Measurements from ENCODE around the gene SCAF4.
"Not testable (repeated sequence)": the region's sequence is repeated elsewhere in the genome, so short reads cannot be mapped to it uniquely, and the experiment has no call there.

The SCAF4 gene

GRCh38 chr21:31668651-31669491 is 63.0 kb downstream of the SCAF4 start:
- DNase-seq: no peak

GRCh38 chr21:31667639-31668038 is 64.3 kb downstream of the SCAF4 start:
- DNase-seq: no peak

DNA sequence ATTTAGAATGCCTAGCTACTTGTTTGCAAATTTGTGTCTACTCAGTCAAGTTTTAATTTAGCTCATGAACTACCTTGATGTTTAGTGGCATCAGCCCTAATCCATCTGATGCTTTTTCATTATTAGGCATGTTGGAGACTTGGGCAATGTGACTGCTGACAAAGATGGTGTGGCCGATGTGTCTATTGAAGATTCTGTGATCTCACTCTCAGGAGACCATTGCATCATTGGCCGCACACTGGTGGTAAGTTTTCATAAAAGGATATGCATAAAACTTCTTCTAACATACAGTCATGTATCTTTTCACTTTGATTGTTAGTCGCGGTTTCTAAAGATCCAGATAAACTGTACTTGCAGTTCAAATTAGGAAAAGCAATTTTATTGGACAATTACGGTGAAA is 64.8 kb downstream of the SCAF4 start:
- no peak for DNase-seq

- no peak for DNase-seq
Observed at GRCh38 chr21:31666445-31667010, 65.4 kb downstream of the SCAF4 start.

DNA sequence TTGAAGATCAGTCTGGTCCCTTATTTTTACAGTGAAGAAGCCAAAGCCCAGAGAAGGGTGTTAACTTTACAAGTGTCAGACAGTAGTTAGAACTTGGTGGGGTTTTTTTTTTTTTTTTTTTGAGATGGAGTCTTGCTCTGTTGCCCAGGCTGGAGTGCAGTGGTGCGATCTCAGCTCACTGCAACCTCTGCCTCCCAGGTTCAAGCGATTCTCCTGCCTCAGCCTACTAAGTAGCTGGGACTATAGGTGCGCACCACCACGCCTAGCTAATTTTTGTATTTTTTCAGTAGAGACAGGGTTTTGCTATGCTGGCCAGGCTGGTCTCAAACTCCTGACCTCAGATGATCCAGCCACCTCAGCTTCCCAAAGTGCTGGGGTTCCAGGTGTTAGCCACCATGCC is 66.0 kb downstream of the SCAF4 start:
- not testable (repeated sequence) for DNase-seq

DNA sequence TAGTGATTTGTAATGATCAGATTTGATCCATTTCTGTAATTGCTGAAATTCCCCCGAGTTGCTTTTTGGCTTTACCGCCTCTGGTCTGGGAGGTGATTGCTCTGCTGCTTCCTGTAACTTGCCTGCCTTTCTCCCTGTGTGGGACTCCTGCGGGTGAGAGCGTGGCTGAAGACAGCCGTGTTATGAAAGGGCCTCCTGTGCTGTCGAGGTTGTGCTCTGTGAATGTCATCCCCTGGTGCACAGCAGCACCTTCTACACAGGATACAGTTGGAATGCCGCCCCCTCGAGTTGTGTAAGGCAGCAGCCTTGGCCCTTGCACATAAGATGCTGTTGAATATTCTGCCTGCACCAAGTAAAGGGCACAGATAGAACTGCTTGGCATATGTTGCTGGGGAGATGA is 66.5 kb downstream of the SCAF4 start:
- no peak for DNase-seq

DNA sequence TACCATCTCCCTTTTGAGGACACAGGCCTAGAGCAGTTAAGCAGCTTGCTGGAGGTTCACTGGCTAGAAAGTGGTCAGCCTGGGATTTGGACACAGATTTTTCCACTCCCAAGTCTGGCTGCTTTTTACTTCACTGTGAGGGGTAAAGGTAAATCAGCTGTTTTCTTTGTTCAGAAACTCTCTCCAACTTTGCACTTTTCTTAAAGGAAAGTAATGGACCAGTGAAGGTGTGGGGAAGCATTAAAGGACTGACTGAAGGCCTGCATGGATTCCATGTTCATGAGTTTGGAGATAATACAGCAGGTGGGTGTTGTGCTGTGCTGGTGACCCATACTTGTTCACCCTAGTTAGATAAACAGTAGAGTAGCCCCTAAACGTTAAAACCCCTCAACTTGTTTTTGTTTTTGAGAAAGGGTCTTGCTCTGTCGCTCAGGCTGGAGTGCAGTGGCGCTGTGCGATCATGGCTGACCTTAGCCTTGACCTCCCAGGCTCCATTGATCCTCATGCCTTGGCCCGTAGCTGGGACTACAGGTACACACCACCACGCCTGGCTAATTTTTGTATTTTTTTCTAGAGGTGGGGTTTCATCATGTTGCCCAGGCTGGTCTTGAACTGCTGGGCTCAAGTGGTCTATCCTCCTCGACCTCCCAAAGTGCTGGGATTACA is 68.2 kb downstream of the SCAF4 start:
- DNase-seq: no peak

- no peak for DNase-seq
Observed at GRCh38 chr21:31660591-31660990, 71.3 kb downstream of the SCAF4 start.

GRCh38 chr21:31660259-31660565 is 71.7 kb downstream of the SCAF4 start:
- DNase-seq: no peak

DNA sequence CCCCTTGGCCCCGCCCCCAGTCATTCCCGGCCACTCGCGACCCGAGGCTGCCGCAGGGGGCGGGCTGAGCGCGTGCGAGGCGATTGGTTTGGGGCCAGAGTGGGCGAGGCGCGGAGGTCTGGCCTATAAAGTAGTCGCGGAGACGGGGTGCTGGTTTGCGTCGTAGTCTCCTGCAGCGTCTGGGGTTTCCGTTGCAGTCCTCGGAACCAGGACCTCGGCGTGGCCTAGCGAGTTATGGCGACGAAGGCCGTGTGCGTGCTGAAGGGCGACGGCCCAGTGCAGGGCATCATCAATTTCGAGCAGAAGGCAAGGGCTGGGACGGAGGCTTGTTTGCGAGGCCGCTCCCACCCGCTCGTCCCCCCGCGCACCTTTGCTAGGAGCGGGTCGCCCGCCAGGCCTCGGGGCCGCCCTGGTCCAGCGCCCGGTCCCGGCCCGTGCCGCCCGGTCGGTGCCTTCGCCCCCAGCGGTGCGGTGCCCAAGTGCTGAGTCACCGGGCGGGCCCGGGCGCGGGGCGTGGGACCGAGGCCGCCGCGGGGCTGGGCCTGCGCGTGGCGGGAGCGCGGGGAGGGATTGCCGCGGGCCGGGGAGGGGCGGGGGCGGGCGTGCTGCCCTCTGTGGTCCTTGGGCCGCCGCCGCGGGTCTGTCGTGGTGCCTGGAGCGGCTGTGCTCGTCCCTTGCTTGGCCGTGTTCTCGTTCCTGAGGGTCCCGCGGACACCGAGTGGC is 72.2 kb downstream of the SCAF4 start, which contains the start of gene SOD1:
TSS of gene SOD1 (plus strand) at position 158 of the 723 bp plus-strand sequence. CDS start at position 235, 77 bp downstream.
- peak; percentile 98 for DNase-seq

DNA sequence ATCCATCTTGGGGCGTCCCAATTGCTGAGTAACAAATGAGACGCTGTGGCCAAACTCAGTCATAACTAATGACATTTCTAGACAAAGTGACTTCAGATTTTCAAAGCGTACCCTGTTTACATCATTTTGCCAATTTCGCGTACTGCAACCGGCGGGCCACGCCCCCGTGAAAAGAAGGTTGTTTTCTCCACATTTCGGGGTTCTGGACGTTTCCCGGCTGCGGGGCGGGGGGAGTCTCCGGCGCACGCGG is 72.7 kb downstream of the SCAF4 start:
- DNase-seq: no peak

DNA sequence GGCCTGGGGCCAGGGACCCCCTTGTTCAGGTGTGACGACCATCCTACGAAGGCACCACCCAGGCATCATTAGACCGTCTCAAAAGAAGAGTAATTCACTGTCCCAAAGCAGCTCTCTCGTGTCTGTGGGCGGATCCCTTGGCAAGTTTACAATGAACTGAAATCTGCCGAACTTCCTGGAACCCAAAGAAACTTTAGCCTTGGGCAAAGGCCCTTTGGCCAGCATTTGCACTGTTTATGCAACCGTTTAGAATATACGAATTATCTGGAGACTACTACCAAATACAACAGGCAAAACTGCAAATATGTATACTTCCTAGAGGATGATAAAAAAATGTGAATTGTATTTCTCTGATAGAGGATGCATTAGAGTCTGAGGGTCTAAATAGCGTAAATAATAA is 73.9 kb downstream of the SCAF4 start:
- DNase-seq: no peak

DNA sequence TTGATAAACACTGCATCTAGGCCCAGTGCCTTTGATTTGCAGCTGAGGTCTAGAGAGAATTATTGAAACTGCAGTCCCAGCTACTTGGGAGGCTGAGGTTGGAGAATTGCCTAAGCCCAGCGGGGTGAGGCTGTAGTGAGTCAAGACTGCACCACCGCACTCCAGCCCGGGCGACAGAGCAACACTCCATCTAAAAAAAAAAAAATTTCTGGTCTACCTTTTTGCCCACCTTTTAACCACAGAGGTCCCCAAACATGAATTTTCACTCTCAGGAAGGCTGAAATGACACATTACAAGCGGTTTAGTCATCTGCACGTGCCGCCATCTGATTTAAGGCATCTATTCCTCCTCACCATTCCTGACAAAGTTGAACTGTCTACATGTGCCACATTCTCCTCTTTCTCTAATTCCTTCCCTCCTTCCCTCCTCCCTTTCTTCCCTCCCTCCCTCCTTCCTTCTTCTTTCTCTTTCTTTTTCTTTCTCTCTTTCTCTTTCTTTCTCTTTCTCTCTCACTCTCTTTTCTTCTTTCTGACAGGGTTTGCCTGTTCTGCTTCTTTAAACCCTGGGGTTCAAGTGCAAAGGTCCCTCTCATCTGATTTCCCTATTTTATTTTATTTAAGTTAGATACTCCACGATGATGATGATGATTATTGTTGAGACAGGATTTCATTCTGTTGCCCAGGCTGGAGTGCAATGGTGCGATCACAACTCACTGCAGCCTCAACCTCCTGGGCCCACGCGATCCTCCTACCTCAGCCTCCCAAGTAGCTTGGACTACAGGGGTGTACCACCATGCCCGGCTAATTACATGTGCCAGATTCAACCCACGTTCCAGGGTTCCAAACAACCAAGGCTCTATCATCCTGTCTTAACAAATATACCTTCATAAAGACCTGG is 75.5 kb downstream of the SCAF4 start:
- no peak for DNase-seq

GRCh38 chr21:31654821-31655580 is 76.9 kb downstream of the SCAF4 start:
- DNase-seq: peak; percentile 36

DNA sequence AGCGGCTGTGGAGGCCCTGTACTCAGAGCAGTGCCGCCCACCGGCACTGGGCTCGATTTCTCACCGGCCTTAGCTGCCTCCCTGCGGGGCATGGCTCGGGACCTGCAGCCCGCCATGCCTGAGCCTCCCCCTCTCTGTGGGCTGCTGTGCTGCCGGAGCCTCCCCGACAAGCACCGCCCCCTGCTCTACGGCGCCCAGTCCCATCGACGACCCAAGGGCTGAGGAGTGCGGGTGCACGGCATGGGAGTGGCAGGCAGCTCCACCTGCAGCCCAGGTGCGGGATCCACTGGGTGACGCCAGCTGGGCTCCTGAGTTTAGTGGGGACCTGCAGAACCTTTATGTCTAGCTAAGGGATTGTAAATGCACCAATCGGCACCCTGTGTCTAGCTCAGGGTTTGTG is 77.6 kb downstream of the SCAF4 start:
- DNase-seq: peak; percentile 78

GRCh38 chr21:31651491-31651890 is 80.4 kb downstream of the SCAF4 start:
- DNase-seq: not testable (repeated sequence)

DNA sequence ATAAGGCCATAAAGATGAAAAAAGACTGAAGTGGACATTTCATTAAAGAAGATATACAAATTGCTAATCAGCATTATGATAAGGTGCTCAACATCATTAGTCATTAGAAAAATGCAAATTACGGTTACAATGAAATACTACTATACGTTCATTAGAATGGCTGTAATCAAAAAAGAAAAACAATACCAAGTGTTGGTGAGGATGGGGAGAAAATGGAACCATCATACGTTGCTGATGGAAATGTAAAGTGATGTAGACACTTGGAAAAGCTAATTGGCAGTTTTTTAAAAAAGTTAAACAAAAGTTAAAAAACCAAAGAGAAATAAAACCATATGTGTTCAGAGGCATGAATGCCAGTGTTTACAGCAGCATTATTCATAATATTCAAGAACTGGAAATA is 81.0 kb downstream of the SCAF4 start:
- DNase-seq: no peak

DNA sequence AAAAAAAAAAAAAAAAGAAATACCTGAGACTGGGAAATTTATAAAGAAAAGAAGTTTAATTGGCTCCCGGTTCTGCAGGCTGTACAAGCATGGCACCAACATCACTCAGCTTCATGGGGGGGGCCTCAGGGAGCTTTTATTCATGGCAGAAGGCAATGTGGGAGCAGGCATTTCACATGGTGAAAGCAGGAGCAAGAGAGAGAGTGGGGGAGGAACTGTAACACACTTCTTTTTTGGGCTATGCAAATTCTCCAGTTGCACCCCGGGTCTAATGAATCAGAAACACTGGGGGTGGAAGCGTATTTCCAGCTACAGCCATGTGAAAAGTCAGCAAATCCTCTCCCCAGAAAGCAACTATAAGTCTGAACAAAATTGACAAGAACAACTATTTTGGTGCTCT is 84.3 kb downstream of the SCAF4 start:
- DNase-seq: no peak

DNA sequence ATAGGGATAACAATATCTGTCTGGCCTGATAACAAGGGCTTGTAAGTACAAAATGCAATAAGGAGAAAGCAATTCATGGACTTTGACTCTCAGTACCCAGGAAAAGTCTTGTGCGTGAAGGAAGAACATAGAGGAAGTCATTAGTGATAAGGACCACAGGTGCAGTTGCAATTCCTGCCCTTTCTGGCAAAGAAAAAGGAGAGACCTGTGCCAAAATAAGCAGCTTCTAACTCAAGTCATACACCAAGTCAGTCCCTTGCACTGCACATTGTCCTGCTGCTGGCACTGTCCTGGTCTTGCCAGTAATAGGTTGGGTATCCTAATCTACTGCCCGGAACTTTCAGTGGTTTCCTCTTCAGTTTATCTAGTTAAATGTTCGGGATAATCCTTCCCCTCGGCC is 87.3 kb downstream of the SCAF4 start:
- no peak for DNase-seq

DNA sequence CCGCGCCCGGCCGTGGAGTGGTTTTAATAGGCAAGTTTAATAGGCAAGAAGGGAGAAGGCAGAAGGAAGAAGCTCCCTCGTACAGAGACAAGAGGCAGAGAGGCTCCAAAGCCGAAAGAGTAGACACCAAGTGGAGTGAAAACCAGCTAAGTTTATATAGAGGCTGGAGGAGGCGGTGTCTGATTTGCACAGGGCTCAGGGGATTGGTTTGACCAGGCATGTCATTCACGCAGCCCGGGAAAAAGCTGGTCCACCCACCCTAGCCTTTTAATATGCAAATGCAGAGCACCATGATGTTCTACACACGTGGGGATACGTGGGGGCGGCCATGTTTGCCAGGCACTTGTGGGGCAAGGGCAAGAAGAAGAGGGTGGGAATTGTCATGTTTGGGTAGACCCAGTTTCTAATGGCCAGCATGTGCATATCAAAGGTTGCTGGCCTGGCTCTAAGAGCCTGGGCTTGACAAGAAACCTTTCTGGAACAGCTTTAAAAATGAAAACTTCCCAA is 90.4 kb downstream of the SCAF4 start:
- DNase-seq: no peak

- no peak for DNase-seq
Observed at GRCh38 chr21:31636874-31637273, 95.0 kb downstream of the SCAF4 start.

GRCh38 chr21:31634993-31635392 is 96.9 kb downstream of the SCAF4 start:
- DNase-seq: no peak

All from NCI-H69 (cell line).